DND-41 (cell line): Measurements from ENCODE around the gene GLDN.

Experiments used
- EZH2 ChIP-seq: IDR thresholded peaks from 3 replicates; pipeline ENCODE4 v1.6.1; 2012; ENCODE audit warnings: borderline replicate concordance, low read depth, mild to moderate bottlenecking, moderate library complexity, low read length, inconsistent platforms; ENCODE audit not compliant: severe bottlenecking
- TF ChIP-seq, protein P1 (sequence below): IDR thresholded peaks from 2 replicates; pipeline ENCODE4 v1.5.1; 2012; ENCODE audit warnings: borderline replicate concordance, low read length, moderate library complexity, mild to moderate bottlenecking; ENCODE audit not compliant: poor library complexity, severe bottlenecking; ENCODE audit errors: extremely low read depth

DNA sequence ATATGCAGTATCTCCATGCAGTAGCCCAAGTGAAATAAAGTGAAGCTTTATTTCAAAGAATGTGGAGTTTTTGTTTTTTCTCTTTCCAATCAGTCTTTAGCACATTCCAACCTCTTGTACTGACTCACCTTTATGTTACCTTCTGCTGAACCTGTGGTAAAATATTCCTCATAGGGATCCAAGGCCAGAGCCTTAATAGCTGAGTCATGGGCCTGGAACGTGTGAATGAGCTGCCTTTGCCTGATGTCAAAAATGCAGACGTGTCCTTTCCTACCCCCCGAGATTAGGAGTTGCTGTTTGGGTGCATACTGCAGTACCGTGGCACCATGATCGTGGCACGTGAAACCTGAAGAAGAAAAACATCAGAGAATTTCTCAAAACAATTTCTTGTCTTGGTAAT is 108.5 kb downstream of the GLDN start:
- TF ChIP-seq, protein P1, sequence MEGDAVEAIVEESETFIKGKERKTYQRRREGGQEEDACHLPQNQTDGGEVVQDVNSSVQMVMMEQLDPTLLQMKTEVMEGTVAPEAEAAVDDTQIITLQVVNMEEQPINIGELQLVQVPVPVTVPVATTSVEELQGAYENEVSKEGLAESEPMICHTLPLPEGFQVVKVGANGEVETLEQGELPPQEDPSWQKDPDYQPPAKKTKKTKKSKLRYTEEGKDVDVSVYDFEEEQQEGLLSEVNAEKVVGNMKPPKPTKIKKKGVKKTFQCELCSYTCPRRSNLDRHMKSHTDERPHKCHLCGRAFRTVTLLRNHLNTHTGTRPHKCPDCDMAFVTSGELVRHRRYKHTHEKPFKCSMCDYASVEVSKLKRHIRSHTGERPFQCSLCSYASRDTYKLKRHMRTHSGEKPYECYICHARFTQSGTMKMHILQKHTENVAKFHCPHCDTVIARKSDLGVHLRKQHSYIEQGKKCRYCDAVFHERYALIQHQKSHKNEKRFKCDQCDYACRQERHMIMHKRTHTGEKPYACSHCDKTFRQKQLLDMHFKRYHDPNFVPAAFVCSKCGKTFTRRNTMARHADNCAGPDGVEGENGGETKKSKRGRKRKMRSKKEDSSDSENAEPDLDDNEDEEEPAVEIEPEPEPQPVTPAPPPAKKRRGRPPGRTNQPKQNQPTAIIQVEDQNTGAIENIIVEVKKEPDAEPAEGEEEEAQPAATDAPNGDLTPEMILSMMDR = no peak
- TF ChIP-seq EZH2 = no peak
